Neuronal stem cell (in vitro differentiated cells): Measurements from ENCODE around the gene MLNR. TPM values are rescaled to one million over a fixed set of nuclear protein-coding genes. Genes with fewer than 3 reads are reported as not detected.

Source experiments
- DNase-seq: peaks from one replicate; pipeline ENCODE4 v3.0.0-alpha.2; 2013; ENCODE audit warnings: low spot score
- H2AFZ ChIP-seq: one replicate; pipeline ENCODE4 v1.6.1; 2013; ENCODE audit warnings: mild to moderate bottlenecking, low read length, inconsistent platforms
- H2AK5ac ChIP-seq: 2 replicates; pipeline ENCODE4 v1.6.1; 2013; ENCODE audit warnings: low read depth, mild to moderate bottlenecking, inconsistent platforms, low read length, moderate library complexity, mixed read lengths
- H2BK120ac ChIP-seq: 2 replicates; pipeline ENCODE4 v1.6.1; 2013; ENCODE audit warnings: low read depth, mild to moderate bottlenecking, inconsistent platforms, low read length, moderate library complexity, mixed read lengths
- H2BK12ac ChIP-seq: one replicate; pipeline ENCODE4 v1.6.1; 2013; ENCODE audit warnings: low read length, inconsistent platforms
- H2BK15ac ChIP-seq: 2 replicates; pipeline ENCODE4 v1.6.1; 2013; ENCODE audit warnings: mild to moderate bottlenecking, low read length, inconsistent platforms, mixed read lengths
- H2BK5ac ChIP-seq: one replicate; pipeline ENCODE4 v1.6.1; 2013; ENCODE audit warnings: inconsistent platforms, mild to moderate bottlenecking, low read length, moderate library complexity
- H3K14ac ChIP-seq: one replicate; pipeline ENCODE4 v1.6.1; 2013; ENCODE audit warnings: low read length, inconsistent platforms
- H3K18ac ChIP-seq: 2 replicates; pipeline ENCODE4 v1.6.1; 2013; ENCODE audit warnings: low read length, inconsistent platforms
- H3K23ac ChIP-seq: 2 replicates; pipeline ENCODE4 v1.6.1; 2013; ENCODE audit warnings: low read depth, mild to moderate bottlenecking, mixed read lengths, low read length, inconsistent platforms; ENCODE audit not compliant: poor library complexity
- H3K27ac ChIP-seq: replicated peaks from 3 replicates; pipeline ENCODE4 v1.5.1; 2013; ENCODE audit warnings: low read length, inconsistent platforms
- H3K27me3 ChIP-seq, 3 experiments: 2 replicates each; pipeline ENCODE4 v1.6.1; 2013; ENCODE audit warnings: low read length in 3 of 3, mild to moderate bottlenecking in 2 of 3, inconsistent platforms in 1 of 3, low read depth in 1 of 3, mixed read lengths in 1 of 3, moderate library complexity in 1 of 3; ENCODE audit not compliant: control insufficient read depth in 3 of 3, insufficient read depth in 3 of 3
- H3K36me3 ChIP-seq, 2 donors: replicated peaks in 1 of 2; 2 replicates each; pipeline ENCODE4 v1.6.1; 2013; ENCODE audit warnings: low read length in 2 of 2; ENCODE audit not compliant: control insufficient read depth in 2 of 2, insufficient read depth in 2 of 2
- H3K4ac ChIP-seq: 2 replicates; pipeline ENCODE4 v1.6.1; 2013; ENCODE audit warnings: inconsistent platforms, mild to moderate bottlenecking, low read length, moderate library complexity
- H3K4me1 ChIP-seq, 2 donors: 1 replicate in 1 of 2; 2 replicates in 1 of 2; pipeline ENCODE4 v1.6.1; 2013; ENCODE audit warnings: low read length in 2 of 2, low read depth in 1 of 2; ENCODE audit not compliant: control insufficient read depth in 2 of 2, insufficient read depth in 1 of 2
- H3K4me2 ChIP-seq: one replicate; pipeline ENCODE4 v1.6.1; 2013; ENCODE audit warnings: mild to moderate bottlenecking, low read length, inconsistent platforms; ENCODE audit not compliant: insufficient read depth, poor library complexity, severe bottlenecking
- H3K4me3 ChIP-seq, 2 donors: 2 replicates each; pipeline ENCODE4 v1.5.1; 2013; ENCODE audit warnings: low read length in 2 of 2, mild to moderate bottlenecking in 2 of 2, inconsistent platforms in 1 of 2, moderate library complexity in 1 of 2
- H3K79me1 ChIP-seq: one replicate; pipeline ENCODE4 v1.6.1; 2013; ENCODE audit warnings: low read depth, mild to moderate bottlenecking, inconsistent platforms, low read length, moderate library complexity
- H3K9ac ChIP-seq: one replicate; pipeline ENCODE4 v1.6.1; 2013; ENCODE audit warnings: mild to moderate bottlenecking, low read depth, low read length, inconsistent platforms; ENCODE audit not compliant: poor library complexity
- H3K9me3 ChIP-seq, 2 donors: replicated peaks in 1 of 2; 2 replicates each; pipeline versions ENCODE3 to v1.6.1; 2013; ENCODE audit warnings: low read length in 2 of 2, mild to moderate bottlenecking in 2 of 2, inconsistent platforms in 1 of 2, low read depth in 1 of 2, mixed read lengths in 1 of 2, moderate library complexity in 1 of 2; ENCODE audit not compliant: control insufficient read depth in 2 of 2, insufficient read depth in 1 of 2
- H4K8ac ChIP-seq: one replicate; pipeline ENCODE4 v1.6.1; 2013; ENCODE audit warnings: low read depth, mild to moderate bottlenecking, inconsistent platforms, low read length, moderate library complexity
- H4K91ac ChIP-seq: one replicate; pipeline ENCODE4 v1.6.1; 2013; ENCODE audit warnings: low read length, low read depth, mild to moderate bottlenecking, inconsistent platforms; ENCODE audit not compliant: poor library complexity
- WGBS, 2 donors: extraction: QIAGEN DNeasy Blood & Tissue Kit; methylation state at CpG; one replicate each; pipeline ENCODE4 v1.1.7; 2013; ENCODE audit warnings: missing lambda C conversion rate in 2 of 2, mixed read lengths in 1 of 2; ENCODE audit not compliant: insufficient read length in 2 of 2, insufficient replicate concordance in 1 of 2; ENCODE audit errors: extremely low coverage in 2 of 2; 5-methylcytosine and 5-hydroxymethylcytosine counted together
- small RNA-seq: library from polyadenylated mRNA; stranded (forward); fragments of <200 nt; extraction: miRNeasy Mini kit (QIAGEN cat#:217004); gene quantifications from one replicate; pipeline ENCODE3, GENCODE V24; 2013; ENCODE audit not compliant: insufficient read depth

MLNR gene

GRCh38 chr13:49262634-49263033, 42.5 kb downstream of the MLNR start:
- Histone ChIP-seq H3K27ac (no peak overlapping the region), H3K18ac (no peak overlapping the region), H3K79me1 (no peaks in the 10 kb centered on the region), H3K4me3 (no peak overlapping the region), H3K14ac (no peak overlapping the region), H2BK120ac (no peak overlapping the region), H2AK5ac (no peak overlapping the region), H2BK12ac (no peak overlapping the region), H2BK5ac (no peak overlapping the region), H4K91ac (no peak overlapping the region), H4K8ac (no peak overlapping the region), H3K9me3 (no peaks in the 10 kb centered on the region), H3K23ac (no peak overlapping the region), H3K27me3 (no peaks in the 10 kb centered on the region), H2BK15ac (no peak overlapping the region), H2AFZ (no peak overlapping the region), H3K4me2 (no peak overlapping the region), H3K4ac (no peak overlapping the region), H3K36me3 (peaks cover 4 to 19% of the 10 kb centered on the region in 2 donors), H3K4me1 (no peaks in the 10 kb centered on the region), H3K9ac (no peak overlapping the region)
- no CpG with 5 or more reads among the region's 6 CpGs for WGBS, 2 donors
- DNase-seq: no peak

GRCh38 chr13:49265822-49266221, 45.7 kb downstream of the MLNR start:
- Histone ChIP-seq H4K8ac (no peak overlapping the region), H3K79me1 (no peaks in the 10 kb centered on the region), H3K9ac (no peak overlapping the region), H2BK12ac (no peak overlapping the region), H2AK5ac (no peak overlapping the region), H3K4ac (no peak overlapping the region), H2BK5ac (no peak overlapping the region), H3K27me3 (no peaks in the 10 kb centered on the region), H3K36me3 (peaks cover 0 to 6% of the 10 kb centered on the region in 2 donors), H2BK120ac (no peak overlapping the region), H3K27ac (no peak overlapping the region), H3K4me3 (no peak overlapping the region), H3K4me2 (no peak overlapping the region), H3K23ac (no peak overlapping the region), H4K91ac (no peak overlapping the region), H3K9me3 (no peaks in the 10 kb centered on the region), H3K4me1 (no peaks in the 10 kb centered on the region), H2BK15ac (no peak overlapping the region), H3K14ac (no peak overlapping the region), H2AFZ (no peak overlapping the region), H3K18ac (no peak overlapping the region)
- WGBS, 2 donors: no CpG with 5 or more reads among the region's 2 CpGs
- DNase-seq: no peak

- H3K9ac ChIP-seq: no peak overlapping the region
- no peaks in the 10 kb centered on the region for H3K36me3 ChIP-seq
- H3K27me3 ChIP-seq: no peaks in the 10 kb centered on the region
- no peak overlapping the region for H2BK5ac ChIP-seq
- H3K4me1 ChIP-seq: no peaks in the 10 kb centered on the region
- no peak overlapping the region for H3K27ac ChIP-seq
- H4K91ac ChIP-seq: no peak overlapping the region
- H2AFZ ChIP-seq: no peak overlapping the region
- no peak overlapping the region for H2BK15ac ChIP-seq
- H3K4me2 ChIP-seq: no peak overlapping the region
- no peak overlapping the region for H3K18ac ChIP-seq
- no CpG with 5 or more reads among the region's 1 CpG for WGBS, 2 donors
- H4K8ac ChIP-seq: no peak overlapping the region
- H3K23ac ChIP-seq: no peak overlapping the region
- no peaks in the 10 kb centered on the region for H3K79me1 ChIP-seq
- no peaks in the 10 kb centered on the region for H3K9me3 ChIP-seq
- no peak overlapping the region for H2BK120ac ChIP-seq
- H3K14ac ChIP-seq: no peak overlapping the region
- no peak overlapping the region for H3K4me3 ChIP-seq
- no peak for DNase-seq
- no peak overlapping the region for H3K4ac ChIP-seq
- H2AK5ac ChIP-seq: no peak overlapping the region
- H2BK12ac ChIP-seq: no peak overlapping the region
Measured at GRCh38 chr13:49271264-49271663, 51.1 kb downstream of the MLNR start.

Small RNAs within 50 kb of the gene (small RNA-seq; reads per million reads assigned to genes)
- gene COX7CP1: not detected
